GM23338 (cell line): ENCODE data around the gene ZCCHC10. TPM values are rescaled to one million over a fixed set of nuclear protein-coding genes. Genes with fewer than 3 reads are reported as not detected.

ENCODE experiments used
- ATAC-seq: fragments of 200-7000 bp; cut with Tn5 transposase; 3 replicates; pipeline ENCODE4 v1.9.1; 2020
- DNase-seq: peaks from one replicate; pipeline ENCODE4 v3.0.0-alpha.2; 2015; ENCODE audit warnings: low spot score
- H2AFZ ChIP-seq: fragments of 200-600 bp; sonication (generic); 2 replicates; pipeline ENCODE4 v1.8.0; 2016; ENCODE audit warnings: antibody characterized with exemption, mild to moderate bottlenecking, moderate library complexity
- H3F3A ChIP-seq: fragments of 200-600 bp; sonication (generic); replicated peaks from 2 replicates; pipeline ENCODE4 v1.8.0; 2017; ENCODE audit warnings: antibody characterized with exemption, mixed run types, low read depth
- H3K27ac ChIP-seq: fragments of 200-600 bp; sonication (generic); 2 replicates; pipeline ENCODE4 v1.6.1; 2016; ENCODE audit warnings: low read depth
- H3K27me3 ChIP-seq: fragments of 200-600 bp; sonication (generic); 2 replicates; pipeline ENCODE4 v1.8.0; 2016; ENCODE audit warnings: mild to moderate bottlenecking, mixed run types, moderate library complexity; ENCODE audit not compliant: insufficient read depth
- H3K36me3 ChIP-seq: fragments of 200-600 bp; sonication (generic); 2 replicates; pipeline ENCODE4 v1.8.0; 2016; ENCODE audit warnings: mild to moderate bottlenecking; ENCODE audit not compliant: insufficient read depth
- H3K4me1 ChIP-seq: fragments of 200-600 bp; sonication (generic); 2 replicates; pipeline ENCODE4 v1.8.0; 2016; ENCODE audit warnings: mild to moderate bottlenecking, moderate library complexity; ENCODE audit not compliant: insufficient read depth
- H3K4me2 ChIP-seq: fragments of 200-600 bp; sonication (generic); 2 replicates; pipeline ENCODE4 v1.7.1; 2017; ENCODE audit warnings: mixed run types
- H3K4me3 ChIP-seq: fragments of 200-600 bp; sonication (generic); 2 replicates; pipeline ENCODE4 v1.6.1; 2016; ENCODE audit warnings: mixed run types
- H3K79me2 ChIP-seq: fragments of 200-600 bp; sonication (generic); replicated peaks from 2 replicates; pipeline ENCODE4 v1.8.0; 2017; ENCODE audit warnings: mild to moderate bottlenecking; ENCODE audit not compliant: insufficient read depth
- H3K9me2 ChIP-seq: fragments of 200-600 bp; sonication (generic); 2 replicates; pipeline ENCODE4 v1.8.0; 2017; ENCODE audit not compliant: insufficient read depth
- H4K20me1 ChIP-seq: fragments of 200-600 bp; sonication (generic); replicated peaks from 2 replicates; pipeline ENCODE4 v1.8.0; 2017; ENCODE audit warnings: mild to moderate bottlenecking; ENCODE audit not compliant: insufficient read depth
- H3K27ac Mint-ChIP-seq: 2 replicates; pipeline ENCODE4 v1.8.0; 2020; ENCODE audit warnings: inconsistent platforms, mild to moderate bottlenecking, moderate library complexity, mixed read lengths
- H3K27me3 Mint-ChIP-seq: 3 replicates; pipeline ENCODE4 v1.8.0; 2022; ENCODE audit warnings: low read depth, mild to moderate bottlenecking, moderate library complexity, mixed read lengths, inconsistent platforms; ENCODE audit not compliant: insufficient read depth, poor library complexity
- H3K36me3 Mint-ChIP-seq: 3 replicates; pipeline ENCODE4 v1.8.0; 2021; ENCODE audit warnings: low read depth, mild to moderate bottlenecking, inconsistent platforms, moderate library complexity, mixed read lengths
- H3K4me1 Mint-ChIP-seq: 3 replicates; pipeline ENCODE4 v1.8.0; 2020; ENCODE audit warnings: mild to moderate bottlenecking, inconsistent platforms, mixed read lengths
- H3K4me3 Mint-ChIP-seq: 3 replicates; pipeline ENCODE4 v1.8.0; 2021; ENCODE audit warnings: moderate library complexity, mild to moderate bottlenecking, inconsistent platforms, mixed read lengths
- H3K9me3 Mint-ChIP-seq: 3 replicates; pipeline ENCODE4 v1.8.0; 2020; ENCODE audit warnings: moderate library complexity, mild to moderate bottlenecking, inconsistent platforms, mixed read lengths
- CREB1 ChIP-seq: fragments of 250-450 bp; sonication (Bioruptor Pico); IDR thresholded peaks from 2 replicates; pipeline ENCODE4 v1.5.0; 2020; ENCODE audit warnings: low read depth, mild to moderate bottlenecking, moderate library complexity
- EZH2 ChIP-seq: fragments of 200-600 bp; sonication (generic); IDR thresholded peaks from one replicate; pipeline ENCODE4 v1.8.0; 2017; ENCODE audit warnings: antibody characterized with exemption, mild to moderate bottlenecking, low read depth; ENCODE audit not compliant: unreplicated experiment
- EZH2phosphoT487 ChIP-seq: fragments of 200-600 bp; sonication (generic); IDR thresholded peaks from one replicate; pipeline ENCODE4 v1.8.1; 2018; ENCODE audit warnings: antibody characterized with exemption; ENCODE audit not compliant: unreplicated experiment
- JUNB ChIP-seq: IDR thresholded peaks from one replicate; pipeline ENCODE4 v1.6.1; 2016; ENCODE audit warnings: antibody characterized with exemption; ENCODE audit not compliant: unreplicated experiment
- NANOG ChIP-seq: IDR thresholded peaks from 2 replicates; pipeline ENCODE4 v1.6.1; 2016; ENCODE audit warnings: antibody characterized with exemption, borderline replicate concordance
- POLR2AphosphoS5 ChIP-seq: IDR thresholded peaks from 2 replicates; pipeline ENCODE4 v1.6.1; 2016; ENCODE audit warnings: antibody characterized with exemption, low read depth
- STAT1 ChIP-seq: IDR thresholded peaks from one replicate; pipeline ENCODE4 v1.6.1; 2016; ENCODE audit warnings: antibody characterized with exemption; ENCODE audit not compliant: unreplicated experiment
- ZNF114 ChIP-seq: fragments of 250-450 bp; sonication (Bioruptor Pico); IDR thresholded peaks from 2 replicates; pipeline ENCODE4 v1.5.0; 2020; ENCODE audit warnings: mild to moderate bottlenecking, moderate library complexity
- ZNF331 ChIP-seq: fragments of 250-450 bp; sonication (Bioruptor Pico); IDR thresholded peaks from 2 replicates; pipeline ENCODE4 v1.5.0; 2020; ENCODE audit warnings: low read depth, mild to moderate bottlenecking, moderate library complexity
- polyA plus RNA-seq: library from polyadenylated mRNA; unstranded; fragments of >200 nt; fragmentation: Nextera tagmentation; extraction: Ambion mirVana; gene quantifications from 2 replicates; pipeline ENCODE4 v1.2.1, GENCODE V29; 2016
- total RNA-seq: library from RNA; depleted of rRNA; stranded (reverse); fragments of >200 nt; shearing (Covaris generic); gene quantifications from 2 replicates; pipeline ENCODE4 v1.2.3, GENCODE V29; 2014
- TF ChIP-seq, protein P1 (sequence below): fragments of 250-450 bp; sonication (Bioruptor Pico); IDR thresholded peaks from 2 replicates; pipeline ENCODE4 v1.5.0; 2020; ENCODE audit warnings: mild to moderate bottlenecking, moderate library complexity
- TF ChIP-seq, protein P2 (sequence below), 2 experiments: fragments of 200-600 bp in 1 of 2; sonication (generic) in 1 of 2; conservative IDR thresholded peaks; 2 replicates each; pipeline versions ENCODE4 v1.5.1 to v1.6.1; 2016 to 2017; ENCODE audit warnings: antibody characterized with exemption in 2 of 2, low read depth in 2 of 2, mild to moderate bottlenecking in 2 of 2, moderate library complexity in 1 of 2
- TF ChIP-seq, protein P3 (sequence below): IDR thresholded peaks from one replicate; pipeline ENCODE4 v1.6.1; 2018; ENCODE audit warnings: antibody characterized with exemption; ENCODE audit not compliant: unreplicated experiment
- TF ChIP-seq, protein P4 (sequence below): IDR thresholded peaks from 2 replicates; pipeline ENCODE4 v1.6.1; 2016; ENCODE audit warnings: antibody characterized with exemption

Gene ZCCHC10
- total and polyA plus RNA-seq, 2 experiments from 2014 or later, result 25.3 to 90.1 TPM

DNA sequence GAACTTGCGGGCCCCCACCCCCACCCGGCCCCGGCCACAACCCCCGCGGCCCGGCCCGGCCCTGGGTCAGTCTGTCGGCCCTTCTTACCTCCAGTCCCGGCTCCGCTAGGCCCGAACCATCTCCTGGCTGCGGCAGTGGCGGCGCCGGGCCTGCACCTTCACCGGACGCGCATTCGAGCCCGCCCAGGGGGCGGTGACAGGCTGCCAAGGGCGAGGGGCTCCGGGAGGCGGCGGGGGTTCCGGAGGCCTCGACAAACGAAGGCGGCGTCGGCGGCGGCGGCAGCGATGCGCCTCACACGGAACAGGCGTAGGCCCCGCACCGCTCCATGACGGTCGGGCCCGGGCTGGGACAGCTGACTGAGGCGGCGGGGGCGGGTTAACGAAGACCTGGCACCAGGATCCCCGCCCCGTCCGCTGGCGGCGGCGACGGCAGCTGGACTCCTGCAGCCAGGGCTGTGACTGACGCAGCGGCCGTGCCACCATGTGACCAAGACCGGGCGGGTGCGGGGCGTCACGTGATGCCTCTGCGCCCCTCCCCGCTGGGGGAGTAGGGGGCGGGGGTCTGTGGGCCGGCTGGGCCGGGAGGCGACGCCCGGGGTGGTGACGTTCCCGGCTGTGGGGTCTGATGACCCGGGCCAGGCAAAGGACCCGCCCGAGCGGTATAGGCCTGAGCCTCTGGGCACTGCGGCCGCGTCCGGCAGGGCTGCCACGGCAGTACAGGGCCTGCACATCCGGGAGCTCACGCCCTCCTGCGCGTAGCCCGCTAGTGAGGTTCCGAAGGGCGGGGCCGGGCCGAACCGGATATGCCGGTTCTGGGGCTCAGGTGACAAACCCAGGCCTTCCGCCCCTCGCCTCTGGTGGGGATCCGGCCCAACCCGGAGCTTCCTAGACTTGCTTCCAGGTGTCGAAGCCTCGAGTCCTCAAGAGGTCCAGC, 62.9 kb downstream of the ZCCHC10 start, which contains the start of gene AFF4:
Gene AFF4 (minus strand): TSS at position 464 of the 934 bp plus-strand sequence. CDS start 26,445 bp downstream, outside the sequence.
- DNase-seq (peak; percentile 98), ATAC-seq (peak; percentile 92)
- H3K36me3 ChIP-seq, result no peaks in the 10 kb centered on the region
- Mint-ChIP-seq H3K27me3 (no peaks in the 10 kb centered on the region), H3K9me3 (no peaks in the 10 kb centered on the region), H3K4me1 (no peaks in the 10 kb centered on the region; the same call in 1 of the 3 replicates), H3K36me3 (peaks cover 3% of the 10 kb centered on the region; the same call in 1 of the 3 replicates), H3K27ac (peak within 1 kb of the TSS; percentile 99), H3K4me3 (peak within 1 kb of the TSS; percentile 99)
- H4K20me1 ChIP-seq, result peaks cover 15% of the 10 kb centered on the region
- H2AFZ ChIP-seq, result peak within 1 kb of the TSS; percentile 54; the same call in 1 of the 2 replicates
- H3K4me3 ChIP-seq, result peak within 1 kb of the TSS; percentile 70
- peak; percentile 92 for TF ChIP-seq POLR2AphosphoS5
- no peak for TF ChIP-seq JUNB
- TF ChIP-seq ZNF331 (CRISPR knock-in tag), result no peak
- peak; percentile 79 for TF ChIP-seq CREB1 (CRISPR knock-in tag)
- no peak for TF ChIP-seq NANOG
- TF ChIP-seq, protein P1, sequence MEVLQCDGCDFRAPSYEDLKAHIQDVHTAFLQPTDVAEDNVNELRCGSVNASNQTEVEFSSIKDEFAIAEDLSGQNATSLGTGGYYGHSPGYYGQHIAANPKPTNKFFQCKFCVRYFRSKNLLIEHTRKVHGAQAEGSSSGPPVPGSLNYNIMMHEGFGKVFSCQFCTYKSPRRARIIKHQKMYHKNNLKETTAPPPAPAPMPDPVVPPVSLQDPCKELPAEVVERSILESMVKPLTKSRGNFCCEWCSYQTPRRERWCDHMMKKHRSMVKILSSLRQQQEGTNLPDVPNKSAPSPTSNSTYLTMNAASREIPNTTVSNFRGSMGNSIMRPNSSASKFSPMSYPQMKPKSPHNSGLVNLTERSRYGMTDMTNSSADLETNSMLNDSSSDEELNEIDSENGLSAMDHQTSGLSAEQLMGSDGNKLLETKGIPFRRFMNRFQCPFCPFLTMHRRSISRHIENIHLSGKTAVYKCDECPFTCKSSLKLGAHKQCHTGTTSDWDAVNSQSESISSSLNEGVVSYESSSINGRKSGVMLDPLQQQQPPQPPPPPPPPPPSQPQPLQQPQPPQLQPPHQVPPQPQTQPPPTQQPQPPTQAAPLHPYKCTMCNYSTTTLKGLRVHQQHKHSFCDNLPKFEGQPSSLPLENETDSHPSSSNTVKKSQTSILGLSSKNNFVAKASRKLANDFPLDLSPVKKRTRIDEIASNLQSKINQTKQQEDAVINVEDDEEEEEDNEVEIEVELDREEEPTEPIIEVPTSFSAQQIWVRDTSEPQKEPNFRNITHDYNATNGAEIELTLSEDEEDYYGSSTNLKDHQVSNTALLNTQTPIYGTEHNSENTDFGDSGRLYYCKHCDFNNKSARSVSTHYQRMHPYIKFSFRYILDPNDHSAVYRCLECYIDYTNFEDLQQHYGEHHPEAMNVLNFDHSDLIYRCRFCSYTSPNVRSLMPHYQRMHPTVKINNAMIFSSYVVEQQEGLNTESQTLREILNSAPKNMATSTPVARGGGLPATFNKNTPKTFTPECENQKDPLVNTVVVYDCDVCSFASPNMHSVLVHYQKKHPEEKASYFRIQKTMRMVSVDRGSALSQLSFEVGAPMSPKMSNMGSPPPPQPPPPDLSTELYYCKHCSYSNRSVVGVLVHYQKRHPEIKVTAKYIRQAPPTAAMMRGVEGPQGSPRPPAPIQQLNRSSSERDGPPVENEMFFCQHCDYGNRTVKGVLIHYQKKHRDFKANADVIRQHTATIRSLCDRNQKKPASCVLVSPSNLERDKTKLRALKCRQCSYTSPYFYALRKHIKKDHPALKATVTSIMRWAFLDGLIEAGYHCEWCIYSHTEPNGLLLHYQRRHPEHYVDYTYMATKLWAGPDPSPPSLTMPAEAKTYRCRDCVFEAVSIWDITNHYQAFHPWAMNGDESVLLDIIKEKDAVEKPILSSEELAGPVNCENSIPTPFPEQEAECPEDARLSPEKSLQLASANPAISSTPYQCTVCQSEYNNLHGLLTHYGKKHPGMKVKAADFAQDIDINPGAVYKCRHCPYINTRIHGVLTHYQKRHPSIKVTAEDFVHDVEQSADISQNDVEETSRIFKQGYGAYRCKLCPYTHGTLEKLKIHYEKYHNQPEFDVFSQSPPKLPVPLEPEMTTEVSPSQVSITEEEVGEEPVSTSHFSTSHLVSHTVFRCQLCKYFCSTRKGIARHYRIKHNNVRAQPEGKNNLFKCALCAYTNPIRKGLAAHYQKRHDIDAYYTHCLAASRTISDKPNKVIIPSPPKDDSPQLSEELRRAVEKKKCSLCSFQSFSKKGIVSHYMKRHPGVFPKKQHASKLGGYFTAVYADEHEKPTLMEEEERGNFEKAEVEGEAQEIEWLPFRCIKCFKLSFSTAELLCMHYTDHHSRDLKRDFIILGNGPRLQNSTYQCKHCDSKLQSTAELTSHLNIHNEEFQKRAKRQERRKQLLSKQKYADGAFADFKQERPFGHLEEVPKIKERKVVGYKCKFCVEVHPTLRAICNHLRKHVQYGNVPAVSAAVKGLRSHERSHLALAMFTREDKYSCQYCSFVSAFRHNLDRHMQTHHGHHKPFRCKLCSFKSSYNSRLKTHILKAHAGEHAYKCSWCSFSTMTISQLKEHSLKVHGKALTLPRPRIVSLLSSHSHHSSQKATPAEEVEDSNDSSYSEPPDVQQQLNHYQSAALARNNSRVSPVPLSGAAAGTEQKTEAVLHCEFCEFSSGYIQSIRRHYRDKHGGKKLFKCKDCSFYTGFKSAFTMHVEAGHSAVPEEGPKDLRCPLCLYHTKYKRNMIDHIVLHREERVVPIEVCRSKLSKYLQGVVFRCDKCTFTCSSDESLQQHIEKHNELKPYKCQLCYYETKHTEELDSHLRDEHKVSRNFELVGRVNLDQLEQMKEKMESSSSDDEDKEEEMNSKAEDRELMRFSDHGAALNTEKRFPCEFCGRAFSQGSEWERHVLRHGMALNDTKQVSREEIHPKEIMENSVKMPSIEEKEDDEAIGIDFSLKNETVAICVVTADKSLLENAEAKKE (CRISPR knock-in tag), result no peak
- TF ChIP-seq, protein P2, sequence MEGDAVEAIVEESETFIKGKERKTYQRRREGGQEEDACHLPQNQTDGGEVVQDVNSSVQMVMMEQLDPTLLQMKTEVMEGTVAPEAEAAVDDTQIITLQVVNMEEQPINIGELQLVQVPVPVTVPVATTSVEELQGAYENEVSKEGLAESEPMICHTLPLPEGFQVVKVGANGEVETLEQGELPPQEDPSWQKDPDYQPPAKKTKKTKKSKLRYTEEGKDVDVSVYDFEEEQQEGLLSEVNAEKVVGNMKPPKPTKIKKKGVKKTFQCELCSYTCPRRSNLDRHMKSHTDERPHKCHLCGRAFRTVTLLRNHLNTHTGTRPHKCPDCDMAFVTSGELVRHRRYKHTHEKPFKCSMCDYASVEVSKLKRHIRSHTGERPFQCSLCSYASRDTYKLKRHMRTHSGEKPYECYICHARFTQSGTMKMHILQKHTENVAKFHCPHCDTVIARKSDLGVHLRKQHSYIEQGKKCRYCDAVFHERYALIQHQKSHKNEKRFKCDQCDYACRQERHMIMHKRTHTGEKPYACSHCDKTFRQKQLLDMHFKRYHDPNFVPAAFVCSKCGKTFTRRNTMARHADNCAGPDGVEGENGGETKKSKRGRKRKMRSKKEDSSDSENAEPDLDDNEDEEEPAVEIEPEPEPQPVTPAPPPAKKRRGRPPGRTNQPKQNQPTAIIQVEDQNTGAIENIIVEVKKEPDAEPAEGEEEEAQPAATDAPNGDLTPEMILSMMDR (conservative IDR thresholded peaks at IDR 0.05; ENCODE audit: low read depth in 2 of 2), result no peak
- TF ChIP-seq ZNF114 (CRISPR knock-in tag), result no peak
- TF ChIP-seq, protein P3, sequence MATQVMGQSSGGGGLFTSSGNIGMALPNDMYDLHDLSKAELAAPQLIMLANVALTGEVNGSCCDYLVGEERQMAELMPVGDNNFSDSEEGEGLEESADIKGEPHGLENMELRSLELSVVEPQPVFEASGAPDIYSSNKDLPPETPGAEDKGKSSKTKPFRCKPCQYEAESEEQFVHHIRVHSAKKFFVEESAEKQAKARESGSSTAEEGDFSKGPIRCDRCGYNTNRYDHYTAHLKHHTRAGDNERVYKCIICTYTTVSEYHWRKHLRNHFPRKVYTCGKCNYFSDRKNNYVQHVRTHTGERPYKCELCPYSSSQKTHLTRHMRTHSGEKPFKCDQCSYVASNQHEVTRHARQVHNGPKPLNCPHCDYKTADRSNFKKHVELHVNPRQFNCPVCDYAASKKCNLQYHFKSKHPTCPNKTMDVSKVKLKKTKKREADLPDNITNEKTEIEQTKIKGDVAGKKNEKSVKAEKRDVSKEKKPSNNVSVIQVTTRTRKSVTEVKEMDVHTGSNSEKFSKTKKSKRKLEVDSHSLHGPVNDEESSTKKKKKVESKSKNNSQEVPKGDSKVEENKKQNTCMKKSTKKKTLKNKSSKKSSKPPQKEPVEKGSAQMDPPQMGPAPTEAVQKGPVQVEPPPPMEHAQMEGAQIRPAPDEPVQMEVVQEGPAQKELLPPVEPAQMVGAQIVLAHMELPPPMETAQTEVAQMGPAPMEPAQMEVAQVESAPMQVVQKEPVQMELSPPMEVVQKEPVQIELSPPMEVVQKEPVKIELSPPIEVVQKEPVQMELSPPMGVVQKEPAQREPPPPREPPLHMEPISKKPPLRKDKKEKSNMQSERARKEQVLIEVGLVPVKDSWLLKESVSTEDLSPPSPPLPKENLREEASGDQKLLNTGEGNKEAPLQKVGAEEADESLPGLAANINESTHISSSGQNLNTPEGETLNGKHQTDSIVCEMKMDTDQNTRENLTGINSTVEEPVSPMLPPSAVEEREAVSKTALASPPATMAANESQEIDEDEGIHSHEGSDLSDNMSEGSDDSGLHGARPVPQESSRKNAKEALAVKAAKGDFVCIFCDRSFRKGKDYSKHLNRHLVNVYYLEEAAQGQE, result peak; percentile 27
- TF ChIP-seq, protein P4, sequence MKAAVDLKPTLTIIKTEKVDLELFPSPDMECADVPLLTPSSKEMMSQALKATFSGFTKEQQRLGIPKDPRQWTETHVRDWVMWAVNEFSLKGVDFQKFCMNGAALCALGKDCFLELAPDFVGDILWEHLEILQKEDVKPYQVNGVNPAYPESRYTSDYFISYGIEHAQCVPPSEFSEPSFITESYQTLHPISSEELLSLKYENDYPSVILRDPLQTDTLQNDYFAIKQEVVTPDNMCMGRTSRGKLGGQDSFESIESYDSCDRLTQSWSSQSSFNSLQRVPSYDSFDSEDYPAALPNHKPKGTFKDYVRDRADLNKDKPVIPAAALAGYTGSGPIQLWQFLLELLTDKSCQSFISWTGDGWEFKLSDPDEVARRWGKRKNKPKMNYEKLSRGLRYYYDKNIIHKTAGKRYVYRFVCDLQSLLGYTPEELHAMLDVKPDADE, result peak; percentile 16; the same call in 1 of the 2 replicates
- no peak for TF ChIP-seq EZH2
- TF ChIP-seq EZH2phosphoT487, result no peak
- no peak for TF ChIP-seq STAT1
- H3K4me1 ChIP-seq, result 0 out of 2 replicates have a peak, but pooled peaks cover 6% of the 10 kb centered on the region
- no peaks in the 10 kb centered on the region for H3K9me2 ChIP-seq
- peaks cover 7% of the 10 kb centered on the region; the same call in 1 of the 2 replicates for H3F3A ChIP-seq
- peaks cover 50% of the 10 kb centered on the region for H3K79me2 ChIP-seq
- peak within 1 kb of the TSS; percentile 78 for H3K4me2 ChIP-seq
- no peaks in the 10 kb centered on the region for H3K27me3 ChIP-seq
- peak within 1 kb of the TSS; percentile 97 for H3K27ac ChIP-seq
